GM19455 (cell line): Measurements from ENCODE around the gene SHISA7.

ENCODE experiments used
- ATAC-seq: cut with Tn5 transposase; IDR thresholded peaks from one replicate; pipeline ENCODE4 v1.9.1; 2021; ENCODE audit not compliant: unreplicated experiment

The SHISA7 gene

DNA sequence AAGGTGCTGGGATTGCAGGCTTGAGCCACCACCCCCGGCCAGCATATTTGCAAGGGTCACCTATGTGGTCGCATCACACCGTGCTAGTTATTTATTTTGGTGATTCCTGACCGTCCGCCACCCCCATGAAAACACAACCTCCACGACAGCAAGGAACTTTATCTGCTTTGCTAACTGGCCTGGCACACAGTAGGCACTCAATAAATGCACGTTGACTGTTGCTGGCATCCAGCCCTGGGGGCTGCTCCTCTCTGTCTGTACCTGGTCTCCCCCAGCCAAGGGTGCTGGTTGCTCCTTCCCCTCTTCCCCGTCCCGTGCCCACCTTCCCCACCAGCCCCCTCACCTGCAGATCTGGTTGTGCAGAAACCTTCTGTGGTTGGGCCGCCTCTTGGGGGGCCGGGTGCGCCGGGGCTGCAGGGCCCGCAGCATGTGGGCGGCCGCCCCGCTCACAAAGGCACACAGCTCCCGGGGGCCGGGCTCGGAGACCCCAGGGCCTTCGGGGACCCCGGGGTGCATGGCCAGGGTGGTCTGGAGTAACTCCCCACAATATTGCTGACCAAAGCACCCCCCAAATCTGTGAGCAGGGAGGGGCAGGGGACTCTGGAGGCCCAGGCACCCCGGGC is 21.1 kb upstream of the SHISA7 start:
- ATAC-seq: no peak

- no peak for ATAC-seq
Measured at GRCh38 chr19:55463583-55464031, 20.5 kb upstream of the SHISA7 start.

DNA sequence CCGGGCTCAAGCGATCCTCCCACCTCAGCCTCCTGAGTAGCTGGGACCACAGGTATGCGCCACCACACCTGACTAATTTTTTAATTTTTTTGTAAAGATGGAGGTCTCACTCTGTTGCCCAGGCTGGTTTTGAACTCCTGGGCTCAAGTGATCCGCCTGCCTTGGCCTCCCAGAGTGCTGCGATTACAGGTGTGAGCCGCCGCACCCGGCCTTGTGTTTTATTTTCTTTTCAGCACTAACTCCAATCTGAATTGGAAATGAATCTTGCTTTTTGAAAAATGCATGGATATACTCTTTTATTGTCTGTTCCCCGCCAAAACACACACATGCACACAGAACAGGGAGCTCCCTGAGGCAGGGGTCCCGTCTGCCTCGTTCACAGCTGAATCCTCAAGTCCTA is 19.6 kb upstream of the SHISA7 start:
- ATAC-seq: no peak

DNA sequence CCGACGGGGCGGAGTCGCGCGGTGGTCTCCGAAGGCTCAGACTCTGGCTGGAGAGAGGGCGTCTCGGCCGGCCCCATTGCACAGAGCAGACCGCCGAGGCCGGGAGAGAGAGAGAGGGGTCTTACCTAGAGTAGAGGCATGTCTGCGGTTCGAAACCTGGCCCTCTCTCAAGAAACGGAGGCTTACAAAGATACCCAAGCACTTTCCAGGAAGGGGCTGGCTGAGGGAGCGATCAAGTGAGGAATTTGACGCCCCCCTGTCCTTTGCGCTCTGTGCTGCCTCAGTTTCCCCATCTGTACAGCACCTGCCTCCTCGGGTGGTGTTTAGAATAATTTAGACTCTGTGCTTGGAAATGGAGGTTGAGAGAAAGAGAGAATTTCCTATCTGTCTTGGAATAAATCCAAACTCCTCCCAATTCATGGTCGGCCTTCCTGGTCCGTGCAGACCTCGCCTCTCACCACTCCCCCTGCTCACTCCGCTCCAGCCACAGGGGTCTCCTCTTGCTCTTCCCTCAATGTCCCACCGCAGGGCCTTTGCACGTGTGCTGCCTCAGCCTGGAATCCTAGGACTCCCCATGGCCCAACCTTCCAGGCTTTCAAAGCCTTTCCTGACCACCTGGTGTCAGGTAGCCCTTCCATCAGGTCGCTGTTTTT is 19.0 kb upstream of the SHISA7 start:
- ATAC-seq: no peak

DNA sequence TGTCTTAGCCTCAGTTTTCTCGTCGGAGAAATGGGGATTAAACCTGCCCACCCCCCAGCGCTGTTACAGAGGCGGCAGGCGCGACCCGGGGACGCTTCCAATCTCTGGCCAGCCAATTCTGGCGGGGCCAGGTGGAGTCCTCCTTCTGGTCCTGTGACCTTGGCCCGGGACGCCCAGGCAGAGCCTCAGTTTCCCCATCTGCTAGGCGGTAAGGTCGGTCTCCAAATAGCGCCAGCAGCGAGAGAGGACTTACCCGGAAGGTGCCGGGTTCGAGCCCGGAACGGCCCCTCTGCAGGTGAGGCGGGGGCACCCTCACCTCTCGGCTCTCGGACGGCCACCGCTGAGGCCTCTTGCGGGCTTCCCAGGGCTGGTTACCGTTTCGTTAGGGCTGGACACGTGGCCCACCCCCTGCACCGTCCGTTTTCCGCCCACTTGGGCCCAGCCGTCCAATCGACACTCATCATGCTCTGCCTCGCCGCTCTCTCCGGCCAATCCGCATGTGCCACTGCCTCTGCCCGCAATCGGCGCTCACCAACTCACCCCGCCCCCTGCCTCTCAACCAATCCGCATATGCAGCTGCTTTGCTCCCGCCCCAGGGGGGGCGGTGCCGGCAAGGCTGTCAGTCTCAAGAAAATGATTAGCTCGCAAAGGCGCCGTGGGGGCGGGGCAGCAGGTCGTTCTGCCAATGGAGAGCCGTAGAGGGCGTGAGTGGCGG is 18.3 kb upstream of the SHISA7 start, which contains the start of gene ISOC2:
TSS of gene ISOC2 (minus strand) at position 384 of the 715 bp plus-strand sequence. CDS start 5,156 bp downstream, outside the sequence.
- peak; percentile 95 for ATAC-seq

DNA sequence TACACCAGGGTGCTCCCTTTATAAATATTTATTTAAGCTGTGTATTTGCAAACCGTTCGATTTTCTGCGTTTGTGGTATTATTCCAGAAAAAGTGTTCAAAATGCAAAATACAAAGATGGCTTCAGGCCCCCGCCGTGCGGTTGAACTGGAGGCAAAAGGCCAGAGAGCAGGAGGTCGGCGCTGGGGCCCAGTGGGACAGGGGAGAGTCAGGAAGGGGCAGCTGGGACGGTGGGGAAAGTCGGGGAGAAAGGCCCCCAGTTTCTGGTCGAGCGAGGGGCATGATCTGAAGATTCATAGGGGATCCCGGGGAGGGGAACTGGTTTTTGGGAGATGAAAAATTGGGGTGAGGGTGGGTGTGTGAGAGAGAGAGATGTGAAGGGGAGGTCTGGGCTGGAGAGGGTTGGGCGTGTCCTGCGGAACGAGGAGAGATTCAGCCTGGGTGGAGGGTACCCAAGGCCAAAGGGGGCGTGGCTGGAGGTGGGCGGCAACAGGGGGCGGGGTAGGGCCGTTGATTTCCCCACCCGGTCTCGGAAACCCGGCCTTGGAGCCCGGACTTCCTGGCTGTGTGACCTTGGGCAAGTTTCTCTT is 17.7 kb upstream of the SHISA7 start:
- ATAC-seq: no peak

DNA sequence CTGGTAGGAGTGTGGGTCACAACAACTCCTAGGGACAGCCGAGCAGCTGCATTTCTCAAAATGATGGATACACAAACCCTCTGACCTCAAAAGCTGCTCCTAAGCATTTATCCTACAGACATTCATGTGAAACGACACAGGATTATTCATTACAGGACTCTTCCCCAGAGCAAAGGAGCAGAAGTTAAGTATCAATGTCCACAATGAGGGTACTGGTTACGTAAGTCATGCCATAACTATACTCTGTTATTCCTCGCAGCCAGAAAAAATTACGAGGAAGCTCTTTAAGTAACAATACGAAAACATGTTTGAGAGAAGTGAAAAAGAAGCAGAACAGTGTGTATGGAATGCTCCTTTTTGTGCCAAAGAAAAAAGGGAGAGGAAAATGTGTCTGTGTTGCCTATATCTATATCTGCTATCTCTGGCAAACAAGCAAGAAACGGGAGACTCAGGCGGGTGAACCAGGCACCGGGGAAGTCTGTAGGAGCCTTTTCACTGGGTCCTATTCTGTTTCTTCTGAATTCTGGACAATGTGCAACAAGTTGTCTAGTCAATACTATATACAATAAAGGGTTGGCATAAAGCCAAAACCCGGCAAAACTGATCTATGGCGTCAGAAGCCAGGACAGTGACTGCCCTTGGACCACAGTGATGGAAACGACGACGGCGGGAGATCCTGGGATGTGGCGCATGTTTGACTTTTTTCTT is 17.0 kb upstream of the SHISA7 start:
- no peak for ATAC-seq

- ATAC-seq: no peak
Measured at GRCh38 chr19:55459551-55459949, 16.4 kb upstream of the SHISA7 start.

DNA sequence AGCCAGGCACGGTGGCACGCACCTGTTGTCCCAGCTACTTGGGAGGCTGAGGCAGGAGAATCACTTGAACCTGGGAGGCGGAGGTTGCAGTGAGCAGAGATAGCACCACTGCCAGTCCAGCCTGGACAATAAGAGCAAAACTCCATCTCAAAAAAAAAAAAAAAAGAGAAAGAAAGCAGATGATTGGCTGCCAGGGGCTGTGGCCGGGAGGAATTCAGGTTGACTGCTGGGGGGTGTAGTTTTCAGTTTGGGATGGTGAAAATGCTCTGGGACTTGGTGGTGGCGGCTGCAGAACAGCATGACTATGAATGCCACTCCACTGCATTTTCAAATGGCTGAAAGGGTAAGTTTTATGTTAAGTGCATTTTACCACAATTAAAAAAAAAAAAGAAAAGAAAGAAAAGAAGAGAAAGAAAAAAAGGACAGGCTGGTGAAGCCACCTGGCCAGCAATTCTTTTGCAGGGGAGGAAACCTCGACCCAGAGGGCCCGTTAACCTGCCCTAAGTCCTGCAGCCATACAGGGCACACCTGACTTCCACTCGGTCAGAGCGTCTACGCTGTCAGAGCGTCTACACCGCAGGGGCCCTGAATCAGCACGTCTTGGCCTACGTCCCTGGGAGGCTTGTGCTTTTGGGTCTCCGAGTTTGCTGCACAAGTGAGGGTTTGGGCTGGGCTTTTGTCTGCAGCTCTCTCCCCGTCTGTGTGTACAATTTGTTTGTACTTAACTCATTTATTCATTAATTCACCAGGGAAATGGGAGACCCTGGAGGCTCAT is 14.8 kb upstream of the SHISA7 start:
- no peak for ATAC-seq

DNA sequence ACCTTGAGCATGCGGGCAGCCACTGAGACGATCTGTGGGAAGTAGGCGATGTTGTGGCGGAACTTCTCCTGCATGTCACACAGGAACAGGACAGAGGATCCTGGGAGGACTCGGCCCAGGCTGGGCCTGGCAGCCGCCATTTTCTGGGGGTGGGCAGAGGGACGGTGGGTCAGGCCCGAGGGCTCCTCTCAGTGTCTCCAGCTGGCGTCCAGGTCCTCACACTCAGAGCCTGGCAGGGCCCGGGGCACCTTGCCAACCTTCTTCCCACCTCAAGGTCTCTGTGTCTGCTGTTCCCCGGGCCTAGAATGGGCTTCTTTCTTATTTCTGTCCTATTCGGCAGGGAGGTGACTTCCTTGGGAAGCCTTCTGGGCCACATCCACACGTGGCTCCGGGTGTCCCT is 13.2 kb upstream of the SHISA7 start:
- no peak for ATAC-seq

DNA sequence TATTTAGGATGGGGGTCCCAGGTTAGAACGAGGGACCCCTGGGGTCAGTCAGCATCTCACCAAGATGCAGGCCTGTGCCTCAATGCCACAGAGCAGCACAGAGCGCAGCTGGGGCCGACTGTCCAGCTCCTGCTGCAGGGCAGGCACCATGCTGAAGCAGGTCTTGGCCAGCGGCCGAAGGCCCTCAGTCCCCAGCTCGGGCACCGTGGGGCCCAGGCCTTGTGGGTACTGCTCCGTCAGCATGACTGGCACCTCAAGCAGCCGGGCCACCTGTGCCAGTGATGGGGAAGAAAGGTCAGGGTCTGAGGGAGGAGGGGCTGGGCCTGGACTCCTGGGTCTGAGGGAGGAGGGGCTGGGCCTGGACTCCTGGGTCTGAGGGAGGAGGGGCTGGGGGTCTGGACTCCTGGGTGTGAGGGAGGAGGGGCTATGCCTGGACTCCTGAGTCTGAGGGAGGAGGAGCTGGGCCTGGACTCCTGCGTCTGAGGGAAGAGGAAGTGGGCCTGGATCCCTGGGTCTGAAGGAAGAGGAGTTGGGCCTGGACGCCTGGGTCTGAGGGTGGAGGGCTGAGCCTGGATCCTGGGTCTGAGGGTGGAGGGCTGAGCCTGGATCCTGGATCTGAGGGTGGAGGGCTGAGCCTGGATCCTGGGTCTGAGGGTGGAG is 12.6 kb upstream of the SHISA7 start:
- ATAC-seq: no peak

DNA sequence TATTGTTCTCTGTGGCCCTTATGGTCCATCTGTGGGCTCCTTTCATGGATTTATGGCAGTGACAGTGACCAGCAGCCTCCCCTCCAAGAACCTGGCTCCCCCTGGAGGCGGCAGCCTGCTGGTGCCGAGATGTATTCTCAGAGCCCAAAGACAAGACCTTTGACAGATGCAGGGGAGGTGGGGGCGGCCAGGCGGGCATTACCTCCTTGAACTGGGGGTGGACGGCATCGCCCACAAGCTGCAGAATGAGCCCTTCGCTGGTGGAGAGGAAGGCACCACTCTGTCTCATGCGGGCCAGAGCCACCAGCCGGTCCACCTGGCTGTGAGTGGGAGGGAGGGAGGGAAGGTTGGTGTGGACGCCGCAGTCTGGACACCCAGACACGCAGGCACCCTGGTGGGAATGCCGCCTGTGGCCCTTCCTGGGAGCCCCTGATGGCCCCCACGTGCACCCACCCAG is 11.7 kb upstream of the SHISA7 start:
- no peak for ATAC-seq

GRCh38 chr19:55453511-55454260 is 10.6 kb upstream of the SHISA7 start:
- ATAC-seq: no peak

DNA sequence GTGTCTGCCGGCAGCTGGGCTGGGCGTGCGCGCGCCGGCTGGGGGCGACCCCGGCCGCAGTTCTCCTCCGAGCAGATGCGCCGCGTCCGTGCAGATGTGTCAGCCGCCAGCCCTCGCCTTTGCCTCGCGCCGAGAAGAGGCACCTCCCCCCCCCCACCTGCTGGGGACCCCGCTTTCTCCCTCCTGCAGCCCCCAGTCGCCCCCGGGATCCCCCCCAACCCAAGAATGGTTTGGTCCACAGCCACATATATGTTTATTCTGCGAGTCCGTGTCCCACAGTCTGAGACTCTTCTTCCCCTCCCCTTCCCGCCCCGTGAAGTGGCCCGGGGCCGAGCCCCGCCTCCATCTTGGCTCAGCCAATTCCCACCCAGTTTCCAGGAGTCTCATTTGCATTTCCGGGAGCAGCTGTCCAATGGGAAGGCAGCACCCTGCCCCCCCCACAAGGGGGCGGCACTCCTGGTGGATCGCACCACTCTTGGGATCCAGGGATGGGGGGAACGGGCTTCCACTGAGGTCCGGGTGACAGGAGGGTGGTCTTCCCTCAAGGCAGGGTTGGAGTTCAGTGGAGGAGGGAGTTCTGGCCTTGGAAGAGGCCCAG is 9.7 kb upstream of the SHISA7 start:
- no peak for ATAC-seq

GRCh38 chr19:55451965-55452748 is 9.1 kb upstream of the SHISA7 start:
- ATAC-seq: no peak

DNA sequence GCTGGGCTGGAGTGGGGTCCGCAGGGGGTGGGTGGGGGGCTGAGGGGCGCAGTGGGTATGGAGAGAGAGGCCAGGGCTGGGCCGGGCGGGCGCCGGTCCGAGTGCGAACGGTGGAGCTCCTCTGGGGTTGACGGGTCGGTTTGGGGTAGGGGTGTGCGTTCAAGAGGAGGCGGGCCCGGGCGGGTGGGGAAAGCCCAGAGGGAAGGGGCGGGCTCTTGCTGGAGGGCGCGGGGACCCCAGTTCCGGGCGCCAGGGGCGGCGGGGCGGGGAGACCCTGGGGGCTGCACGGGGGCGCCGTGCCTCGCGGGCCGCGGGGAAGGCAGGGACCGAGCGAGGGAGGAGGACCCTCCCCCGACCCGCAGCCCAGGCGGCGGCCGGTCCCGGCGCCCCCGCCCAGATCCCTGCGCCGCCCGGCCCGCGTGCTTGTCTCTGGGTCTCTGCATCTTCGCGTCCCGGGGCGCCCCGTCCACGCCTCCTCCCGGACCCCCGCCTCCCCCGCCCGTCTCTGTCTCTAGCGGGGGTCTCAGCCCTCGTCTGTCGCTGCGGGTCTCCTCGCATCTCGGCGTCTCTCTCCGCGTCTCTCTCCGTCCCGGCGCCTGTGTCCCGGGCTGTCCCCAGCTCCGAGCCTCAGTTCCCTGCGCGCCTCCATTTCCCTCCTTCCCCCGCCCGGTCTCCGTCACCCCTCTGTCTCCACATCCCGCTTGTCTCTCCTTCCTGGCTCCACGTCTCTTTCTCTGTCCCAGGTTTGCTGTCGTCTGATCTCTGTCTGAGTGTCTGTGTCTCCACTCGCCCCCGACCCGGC is 8.3 kb upstream of the SHISA7 start:
- no peak for ATAC-seq

DNA sequence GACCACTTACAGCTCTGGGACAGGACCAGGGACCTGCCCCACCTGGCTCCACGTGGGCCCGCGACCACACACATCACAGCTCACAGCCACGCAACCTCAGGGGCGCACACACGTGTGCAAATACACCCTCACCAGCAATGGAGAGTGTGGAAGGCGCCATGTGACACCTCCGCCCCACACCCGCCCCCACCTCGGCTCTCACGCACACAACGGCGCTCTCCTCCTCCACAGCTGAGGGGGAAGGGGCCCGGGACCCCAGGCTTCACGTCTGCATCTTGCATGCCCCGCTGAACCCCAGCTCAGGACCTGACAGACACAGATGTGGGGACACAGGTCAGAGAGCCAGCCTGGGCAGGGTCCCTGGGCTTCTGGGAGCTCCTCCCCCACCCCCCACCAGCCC is 6.4 kb upstream of the SHISA7 start:
- ATAC-seq: no peak
